Measurements from ENCODE around the gene CCDC39. TPM values are rescaled to one million over a fixed set of nuclear protein-coding genes. Genes with fewer than 3 reads are reported as not detected.

CCDC39 gene
- total and polyA plus RNA-seq, 9 of the 15 experiments (the other 6 are each of a cell fraction or from before 2014, with no cell fraction given) = not detected

DNA sequence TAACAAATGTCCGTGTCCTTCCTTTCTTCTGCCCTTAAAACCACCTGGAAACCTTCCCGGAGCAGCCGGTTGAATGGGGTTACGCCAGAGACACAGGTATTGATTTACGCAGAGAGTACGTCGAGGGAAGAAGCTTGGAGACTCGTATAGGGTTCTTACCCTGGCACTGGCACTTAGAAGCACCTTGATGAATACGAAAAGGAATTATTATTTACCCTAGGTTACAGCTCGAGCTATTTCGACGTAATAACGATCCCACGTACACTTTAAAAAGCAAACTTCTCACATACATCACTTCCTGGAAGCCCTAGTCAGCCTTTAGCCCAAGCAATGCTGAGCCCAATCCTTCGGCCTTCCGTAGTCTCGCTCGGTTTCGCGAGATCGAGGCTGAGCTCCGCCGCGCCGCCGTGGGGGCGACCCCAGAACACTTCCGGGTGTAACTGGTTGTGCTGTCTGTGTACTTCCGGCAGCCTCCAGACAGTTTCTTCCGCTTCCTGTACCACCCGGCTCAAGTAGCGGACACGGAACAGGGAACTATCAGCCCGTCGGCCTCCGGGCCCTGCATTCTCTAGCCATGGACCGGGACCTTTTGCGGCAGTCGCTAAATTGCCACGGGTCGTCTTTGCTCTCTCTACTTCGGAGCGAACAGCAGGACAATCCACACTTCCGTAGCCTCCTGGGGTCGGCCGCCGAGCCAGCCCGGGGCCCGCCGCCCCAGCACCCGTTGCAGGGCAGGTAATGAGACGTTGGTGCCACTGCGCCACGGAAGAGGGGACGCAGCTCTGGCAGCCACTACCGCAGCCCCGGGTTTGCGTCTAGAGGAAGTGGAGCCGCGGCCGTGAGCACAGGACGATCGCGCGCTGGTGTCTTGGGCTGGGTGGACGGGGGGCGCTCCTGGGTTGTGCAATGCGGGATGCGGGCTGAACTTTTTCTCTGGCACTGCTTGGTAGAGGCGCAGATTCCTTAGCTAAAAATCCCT is 77.3 kb downstream of the CCDC39 start, which contains the start of gene TTC14 (continued):
- TF ChIP-seq CBX5 (IDR thresholded peaks at IDR 0.05; ENCODE audit: borderline replicate concordance, low read depth) (no peak; the same call in none of the 2 replicates), GTF2A2 (tag; IDR thresholded peaks at IDR 0.05) (no peak), PML (IDR thresholded peaks at IDR 0.05; ENCODE audit: low read length) (peak; percentile 67), PRMT5 (CRISPR knock-in tag; IDR thresholded peaks at IDR 0.05) (no peak), ZNF232 (CRISPR knock-in tag; IDR thresholded peaks at IDR 0.05) (no peak), ZNF766 (CRISPR knock-in tag; conservative IDR thresholded peaks at IDR 0.05) (no peak; the same call in 1 of the 2 replicates), ZNF75A (CRISPR knock-in tag; IDR thresholded peaks at IDR 0.05) (no peak), ZC3H4 (CRISPR knock-in tag; IDR thresholded peaks at IDR 0.05; ENCODE audit: borderline replicate concordance) (no peak), STAT5B (CRISPR knock-in tag; IDR thresholded peaks at IDR 0.05) (no peak), ZNF589 (CRISPR knock-in tag; IDR thresholded peaks at IDR 0.05; ENCODE audit: low read depth) (0 out of 2 replicates have a peak, but pooled peaks have one; percentile 51)
- TF ChIP-seq, protein P1, sequence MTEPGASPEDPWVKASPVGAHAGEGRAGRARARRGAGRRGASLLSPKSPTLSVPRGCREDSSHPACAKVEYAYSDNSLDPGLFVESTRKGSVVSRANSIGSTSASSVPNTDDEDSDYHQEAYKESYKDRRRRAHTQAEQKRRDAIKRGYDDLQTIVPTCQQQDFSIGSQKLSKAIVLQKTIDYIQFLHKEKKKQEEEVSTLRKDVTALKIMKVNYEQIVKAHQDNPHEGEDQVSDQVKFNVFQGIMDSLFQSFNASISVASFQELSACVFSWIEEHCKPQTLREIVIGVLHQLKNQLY (CRISPR knock-in tag; conservative IDR thresholded peaks at IDR 0.05) = no peak
- TF ChIP-seq, protein P2, sequence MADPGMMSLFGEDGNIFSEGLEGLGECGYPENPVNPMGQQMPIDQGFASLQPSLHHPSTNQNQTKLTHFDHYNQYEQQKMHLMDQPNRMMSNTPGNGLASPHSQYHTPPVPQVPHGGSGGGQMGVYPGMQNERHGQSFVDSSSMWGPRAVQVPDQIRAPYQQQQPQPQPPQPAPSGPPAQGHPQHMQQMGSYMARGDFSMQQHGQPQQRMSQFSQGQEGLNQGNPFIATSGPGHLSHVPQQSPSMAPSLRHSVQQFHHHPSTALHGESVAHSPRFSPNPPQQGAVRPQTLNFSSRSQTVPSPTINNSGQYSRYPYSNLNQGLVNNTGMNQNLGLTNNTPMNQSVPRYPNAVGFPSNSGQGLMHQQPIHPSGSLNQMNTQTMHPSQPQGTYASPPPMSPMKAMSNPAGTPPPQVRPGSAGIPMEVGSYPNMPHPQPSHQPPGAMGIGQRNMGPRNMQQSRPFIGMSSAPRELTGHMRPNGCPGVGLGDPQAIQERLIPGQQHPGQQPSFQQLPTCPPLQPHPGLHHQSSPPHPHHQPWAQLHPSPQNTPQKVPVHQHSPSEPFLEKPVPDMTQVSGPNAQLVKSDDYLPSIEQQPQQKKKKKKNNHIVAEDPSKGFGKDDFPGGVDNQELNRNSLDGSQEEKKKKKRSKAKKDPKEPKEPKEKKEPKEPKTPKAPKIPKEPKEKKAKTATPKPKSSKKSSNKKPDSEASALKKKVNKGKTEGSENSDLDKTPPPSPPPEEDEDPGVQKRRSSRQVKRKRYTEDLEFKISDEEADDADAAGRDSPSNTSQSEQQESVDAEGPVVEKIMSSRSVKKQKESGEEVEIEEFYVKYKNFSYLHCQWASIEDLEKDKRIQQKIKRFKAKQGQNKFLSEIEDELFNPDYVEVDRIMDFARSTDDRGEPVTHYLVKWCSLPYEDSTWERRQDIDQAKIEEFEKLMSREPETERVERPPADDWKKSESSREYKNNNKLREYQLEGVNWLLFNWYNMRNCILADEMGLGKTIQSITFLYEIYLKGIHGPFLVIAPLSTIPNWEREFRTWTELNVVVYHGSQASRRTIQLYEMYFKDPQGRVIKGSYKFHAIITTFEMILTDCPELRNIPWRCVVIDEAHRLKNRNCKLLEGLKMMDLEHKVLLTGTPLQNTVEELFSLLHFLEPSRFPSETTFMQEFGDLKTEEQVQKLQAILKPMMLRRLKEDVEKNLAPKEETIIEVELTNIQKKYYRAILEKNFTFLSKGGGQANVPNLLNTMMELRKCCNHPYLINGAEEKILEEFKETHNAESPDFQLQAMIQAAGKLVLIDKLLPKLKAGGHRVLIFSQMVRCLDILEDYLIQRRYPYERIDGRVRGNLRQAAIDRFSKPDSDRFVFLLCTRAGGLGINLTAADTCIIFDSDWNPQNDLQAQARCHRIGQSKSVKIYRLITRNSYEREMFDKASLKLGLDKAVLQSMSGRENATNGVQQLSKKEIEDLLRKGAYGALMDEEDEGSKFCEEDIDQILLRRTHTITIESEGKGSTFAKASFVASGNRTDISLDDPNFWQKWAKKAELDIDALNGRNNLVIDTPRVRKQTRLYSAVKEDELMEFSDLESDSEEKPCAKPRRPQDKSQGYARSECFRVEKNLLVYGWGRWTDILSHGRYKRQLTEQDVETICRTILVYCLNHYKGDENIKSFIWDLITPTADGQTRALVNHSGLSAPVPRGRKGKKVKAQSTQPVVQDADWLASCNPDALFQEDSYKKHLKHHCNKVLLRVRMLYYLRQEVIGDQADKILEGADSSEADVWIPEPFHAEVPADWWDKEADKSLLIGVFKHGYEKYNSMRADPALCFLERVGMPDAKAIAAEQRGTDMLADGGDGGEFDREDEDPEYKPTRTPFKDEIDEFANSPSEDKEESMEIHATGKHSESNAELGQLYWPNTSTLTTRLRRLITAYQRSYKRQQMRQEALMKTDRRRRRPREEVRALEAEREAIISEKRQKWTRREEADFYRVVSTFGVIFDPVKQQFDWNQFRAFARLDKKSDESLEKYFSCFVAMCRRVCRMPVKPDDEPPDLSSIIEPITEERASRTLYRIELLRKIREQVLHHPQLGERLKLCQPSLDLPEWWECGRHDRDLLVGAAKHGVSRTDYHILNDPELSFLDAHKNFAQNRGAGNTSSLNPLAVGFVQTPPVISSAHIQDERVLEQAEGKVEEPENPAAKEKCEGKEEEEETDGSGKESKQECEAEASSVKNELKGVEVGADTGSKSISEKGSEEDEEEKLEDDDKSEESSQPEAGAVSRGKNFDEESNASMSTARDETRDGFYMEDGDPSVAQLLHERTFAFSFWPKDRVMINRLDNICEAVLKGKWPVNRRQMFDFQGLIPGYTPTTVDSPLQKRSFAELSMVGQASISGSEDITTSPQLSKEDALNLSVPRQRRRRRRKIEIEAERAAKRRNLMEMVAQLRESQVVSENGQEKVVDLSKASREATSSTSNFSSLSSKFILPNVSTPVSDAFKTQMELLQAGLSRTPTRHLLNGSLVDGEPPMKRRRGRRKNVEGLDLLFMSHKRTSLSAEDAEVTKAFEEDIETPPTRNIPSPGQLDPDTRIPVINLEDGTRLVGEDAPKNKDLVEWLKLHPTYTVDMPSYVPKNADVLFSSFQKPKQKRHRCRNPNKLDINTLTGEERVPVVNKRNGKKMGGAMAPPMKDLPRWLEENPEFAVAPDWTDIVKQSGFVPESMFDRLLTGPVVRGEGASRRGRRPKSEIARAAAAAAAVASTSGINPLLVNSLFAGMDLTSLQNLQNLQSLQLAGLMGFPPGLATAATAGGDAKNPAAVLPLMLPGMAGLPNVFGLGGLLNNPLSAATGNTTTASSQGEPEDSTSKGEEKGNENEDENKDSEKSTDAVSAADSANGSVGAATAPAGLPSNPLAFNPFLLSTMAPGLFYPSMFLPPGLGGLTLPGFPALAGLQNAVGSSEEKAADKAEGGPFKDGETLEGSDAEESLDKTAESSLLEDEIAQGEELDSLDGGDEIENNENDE (IDR thresholded peaks at IDR 0.05; ENCODE audit: low read depth, low read length) = no peak

Data from K562 (cell line).